Measurements from ENCODE around the gene OSER1. TPM values are rescaled to one million over a fixed set of nuclear protein-coding genes. Genes with fewer than 3 reads are reported as not detected.

Gene OSER1
- total RNA-seq, 1 donor: 46.7 TPM

GRCh38 chr20:44157061-44157460 lies 53.5 kb downstream of the OSER1 start:
- DNase-seq (ENCODE audit: insufficient read length, low spot score, missing footprints): peak; percentile 58

GRCh38 chr20:44154521-44155001 lies 56.0 kb downstream of the OSER1 start:
- no peak overlapping the region for H2AFZ ChIP-seq (ENCODE audit: low read length)
- no peak overlapping the region for H3K4me3 ChIP-seq (ENCODE audit: insufficient read depth, low read length)
- peak; percentile 5 for TF ChIP-seq CTCF (IDR thresholded peaks at IDR 0.05; ENCODE audit: extremely low read depth, low read depth, low read length)
- no peak overlapping the region for H3K4me2 ChIP-seq (ENCODE audit: insufficient read depth, low read length)
- H3K27me3 ChIP-seq (ENCODE audit: insufficient read depth, low read length): peaks cover 21% of the 10 kb centered on the region
- peak; percentile 92 for DNase-seq (ENCODE audit: insufficient read length, low spot score, missing footprints)
- H3K36me3 ChIP-seq (ENCODE audit: insufficient read depth, low read length): no peaks in the 10 kb centered on the region
- no peaks in the 10 kb centered on the region for H3K9me3 ChIP-seq (ENCODE audit: low read depth, low read length)
- H4K20me1 ChIP-seq (ENCODE audit: insufficient read depth, low read length): no peaks in the 10 kb centered on the region
- no peaks in the 10 kb centered on the region for H3K79me2 ChIP-seq (ENCODE audit: insufficient read depth, low read length)
- H3K4me1 ChIP-seq (ENCODE audit: insufficient read depth, low read length): no peaks in the 10 kb centered on the region
- H3K27ac ChIP-seq (ENCODE audit: low read depth, low read length): no peak overlapping the region

More at GRCh38 chr20:44157061-44157460, 53.5 kb downstream of the OSER1 start:
- Histone ChIP-seq H3K27ac (ENCODE audit: low read depth, low read length) (no peak overlapping the region), H3K4me2 (ENCODE audit: insufficient read depth, low read length) (no peak overlapping the region), H3K9me3 (ENCODE audit: low read depth, low read length) (no peaks in the 10 kb centered on the region), H3K4me3 (ENCODE audit: insufficient read depth, low read length) (no peak overlapping the region), H3K27me3 (ENCODE audit: insufficient read depth, low read length) (peaks cover 17% of the 10 kb centered on the region), H3K79me2 (ENCODE audit: insufficient read depth, low read length) (no peaks in the 10 kb centered on the region), H3K4me1 (ENCODE audit: insufficient read depth, low read length) (no peaks in the 10 kb centered on the region), H3K36me3 (ENCODE audit: insufficient read depth, low read length) (no peaks in the 10 kb centered on the region), H2AFZ (ENCODE audit: low read length) (no peak overlapping the region), H4K20me1 (ENCODE audit: insufficient read depth, low read length) (no peaks in the 10 kb centered on the region)
- no peak for TF ChIP-seq CTCF (IDR thresholded peaks at IDR 0.05; ENCODE audit: extremely low read depth, low read depth, low read length)

- Histone ChIP-seq H3K27me3 (ENCODE audit: insufficient read depth, low read length) (peaks cover 21% of the 10 kb centered on the region), H3K4me2 (ENCODE audit: insufficient read depth, low read length) (no peak overlapping the region), H3K4me3 (ENCODE audit: insufficient read depth, low read length) (no peak overlapping the region), H3K79me2 (ENCODE audit: insufficient read depth, low read length) (no peaks in the 10 kb centered on the region), H3K36me3 (ENCODE audit: insufficient read depth, low read length) (no peaks in the 10 kb centered on the region), H3K9me3 (ENCODE audit: low read depth, low read length) (no peaks in the 10 kb centered on the region), H4K20me1 (ENCODE audit: insufficient read depth, low read length) (no peaks in the 10 kb centered on the region), H3K27ac (ENCODE audit: low read depth, low read length) (no peak overlapping the region), H2AFZ (ENCODE audit: low read length) (no peak overlapping the region), H3K4me1 (ENCODE audit: insufficient read depth, low read length) (no peaks in the 10 kb centered on the region)
- no peak for DNase-seq (ENCODE audit: insufficient read length, low spot score, missing footprints)
- TF ChIP-seq CTCF (IDR thresholded peaks at IDR 0.05; ENCODE audit: extremely low read depth, low read depth, low read length): no peak
These were observed 56.9 kb downstream of the OSER1 start for GRCh38 chr20:44153636-44154043.

GRCh38 chr20:44151621-44152416 lies 58.8 kb downstream of the OSER1 start:
- H3K79me2 ChIP-seq (ENCODE audit: insufficient read depth, low read length): no peaks in the 10 kb centered on the region
- H3K4me3 ChIP-seq (ENCODE audit: insufficient read depth, low read length): no peak overlapping the region
- H3K4me1 ChIP-seq (ENCODE audit: insufficient read depth, low read length): no peaks in the 10 kb centered on the region
- no peaks in the 10 kb centered on the region for H3K9me3 ChIP-seq (ENCODE audit: low read depth, low read length)
- DNase-seq (ENCODE audit: insufficient read length, low spot score, missing footprints): no peak
- H3K27ac ChIP-seq (ENCODE audit: low read depth, low read length): no peak overlapping the region
- TF ChIP-seq CTCF (IDR thresholded peaks at IDR 0.05; ENCODE audit: extremely low read depth, low read depth, low read length): no peak
- H3K27me3 ChIP-seq (ENCODE audit: insufficient read depth, low read length): peaks cover 18% of the 10 kb centered on the region
- H3K36me3 ChIP-seq (ENCODE audit: insufficient read depth, low read length): no peaks in the 10 kb centered on the region
- H3K4me2 ChIP-seq (ENCODE audit: insufficient read depth, low read length): no peak overlapping the region
- H4K20me1 ChIP-seq (ENCODE audit: insufficient read depth, low read length): no peaks in the 10 kb centered on the region
- H2AFZ ChIP-seq (ENCODE audit: low read length): no peak overlapping the region

All from osteoblast (primary cell).